ENCODE results near the gene CD58.
"Not testable (repeated sequence)": the region's sequence is repeated elsewhere in the genome, so short reads cannot be mapped to it uniquely, and the experiment has no call there.

DNA sequence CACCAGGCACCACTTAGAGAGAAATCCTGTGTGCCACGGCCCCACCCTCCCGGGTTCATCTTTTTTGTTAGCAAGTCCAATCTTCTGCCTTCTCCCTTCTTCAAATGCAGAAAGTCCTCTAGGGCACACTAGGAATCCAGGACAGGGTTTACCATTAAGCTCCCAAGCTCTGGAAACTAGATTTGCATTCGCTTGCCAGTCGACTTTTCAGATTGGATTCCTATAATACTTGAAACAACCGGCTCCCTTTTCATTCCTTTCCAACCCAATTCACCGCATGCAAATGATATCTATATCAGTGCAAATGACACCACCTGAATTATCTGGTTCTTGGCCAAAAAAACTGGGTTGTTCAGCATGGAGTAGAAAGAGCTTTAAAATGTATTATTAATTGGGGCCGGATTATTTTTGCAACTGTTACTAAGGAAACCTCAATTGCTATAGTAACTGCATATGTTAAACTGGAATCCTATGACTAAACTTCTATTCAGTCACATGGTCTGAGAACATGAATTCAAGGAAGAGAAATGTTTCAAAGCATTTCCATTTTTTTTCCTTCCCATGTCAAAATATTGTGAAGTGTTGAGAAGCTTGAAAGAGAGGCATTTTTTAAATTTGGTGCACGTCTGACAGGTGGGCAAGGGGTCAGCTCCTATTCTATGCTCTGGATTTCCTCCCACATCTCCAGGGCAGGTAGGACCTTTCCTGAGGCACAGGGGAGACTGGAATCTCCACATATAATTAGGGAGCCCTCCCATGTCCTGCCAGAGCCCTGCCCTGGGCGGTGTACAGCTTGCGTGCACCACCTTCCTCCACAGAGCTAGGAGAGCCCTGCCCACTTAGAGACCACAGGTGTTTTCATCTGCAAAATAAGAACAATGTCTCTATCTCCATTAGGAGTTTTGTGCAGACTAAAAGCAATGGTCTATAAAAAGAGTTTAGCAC is 20.5 kb upstream of the CD58 start:
- TF ChIP-seq, protein P1, sequence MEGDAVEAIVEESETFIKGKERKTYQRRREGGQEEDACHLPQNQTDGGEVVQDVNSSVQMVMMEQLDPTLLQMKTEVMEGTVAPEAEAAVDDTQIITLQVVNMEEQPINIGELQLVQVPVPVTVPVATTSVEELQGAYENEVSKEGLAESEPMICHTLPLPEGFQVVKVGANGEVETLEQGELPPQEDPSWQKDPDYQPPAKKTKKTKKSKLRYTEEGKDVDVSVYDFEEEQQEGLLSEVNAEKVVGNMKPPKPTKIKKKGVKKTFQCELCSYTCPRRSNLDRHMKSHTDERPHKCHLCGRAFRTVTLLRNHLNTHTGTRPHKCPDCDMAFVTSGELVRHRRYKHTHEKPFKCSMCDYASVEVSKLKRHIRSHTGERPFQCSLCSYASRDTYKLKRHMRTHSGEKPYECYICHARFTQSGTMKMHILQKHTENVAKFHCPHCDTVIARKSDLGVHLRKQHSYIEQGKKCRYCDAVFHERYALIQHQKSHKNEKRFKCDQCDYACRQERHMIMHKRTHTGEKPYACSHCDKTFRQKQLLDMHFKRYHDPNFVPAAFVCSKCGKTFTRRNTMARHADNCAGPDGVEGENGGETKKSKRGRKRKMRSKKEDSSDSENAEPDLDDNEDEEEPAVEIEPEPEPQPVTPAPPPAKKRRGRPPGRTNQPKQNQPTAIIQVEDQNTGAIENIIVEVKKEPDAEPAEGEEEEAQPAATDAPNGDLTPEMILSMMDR (optimal IDR thresholded peaks at IDR 0.05 in 1 of 3, IDR thresholded peaks at IDR 0.05 in 1 of 3, conservative IDR thresholded peaks at IDR 0.05 in 1 of 3; ENCODE audit: extremely low read depth in 1 of 3, insufficient read depth in 2 of 3, low read length in 3 of 3) = not testable (repeated sequence)
- TF ChIP-seq EZH2 (IDR thresholded peaks at IDR 0.05; ENCODE audit: low read length) = not testable (repeated sequence)

Measured in keratinocyte (primary cell).